Measurements from ENCODE around the gene CORO2A. TPM values are rescaled to one million over a fixed set of nuclear protein-coding genes. Genes with fewer than 3 reads are reported as not detected.

Gene CORO2A
- total and polyA plus RNA-seq, 2 of the 8 experiments (the other 6 are each of a cell fraction or from before 2014, with no cell fraction given) = 13.7 to 27.9 TPM

- Histone ChIP-seq H3K36me3 (ENCODE audit: control insufficient read depth in 2 of 4, insufficient read depth in 4 of 4, low read length in 3 of 4) (peaks cover 0 to 3% (median 0%) of the 10 kb centered on the region in 4 experiments; a peak in 1 of 8 replicates), H3K23ac (ENCODE audit: insufficient read length) (no peak overlapping the region), H3K4me3 (ENCODE audit: extremely low read depth in 1 of 4, insufficient read depth in 2 of 4, low read depth in 3 of 4, low read length in 4 of 4) (no peak overlapping the region), H2AK5ac (ENCODE audit: low read depth, low read length) (no peak overlapping the region), H4K20me1 (replicated peaks in 1 of 2; ENCODE audit: control insufficient read depth in 1 of 2, insufficient read depth in 2 of 2, low read length in 2 of 2) (peaks cover 0 to 2% of the 10 kb centered on the region in 2 experiments), H2AFZ (ENCODE audit: low read length) (no peak overlapping the region), H3K9ac (replicated peaks in 1 of 4; ENCODE audit: extremely low read depth in 1 of 4, low read depth in 3 of 4, low read length in 3 of 4) (no peak overlapping the region), H3K56ac (replicated peaks; ENCODE audit: insufficient read length, low read depth, low read length) (no peak overlapping the region), H4K5ac (ENCODE audit: insufficient read length, low read depth, low read length) (no peak overlapping the region), H3K27ac (ENCODE audit: low read depth, low read length) (no peak overlapping the region), H3K4me1 (replicated peaks in 1 of 4; ENCODE audit: control insufficient read depth in 3 of 4, insufficient read depth in 4 of 4, low read length in 3 of 4) (peaks cover 3 to 15% (median 5%) of the 10 kb centered on the region in 4 experiments; a peak in 6 of 7 replicates), H3K79me1 (ENCODE audit: low read depth, low read length) (no peaks in the 10 kb centered on the region), H3K4ac (replicated peaks; ENCODE audit: insufficient read length, low read depth, low read length) (no peak overlapping the region), H2BK120ac (replicated peaks; ENCODE audit: low read depth, low read length) (no peak overlapping the region), H3K14ac (ENCODE audit: insufficient read length) (no peak overlapping the region), H3K27me3 (replicated peaks in 1 of 4; ENCODE audit: control insufficient read depth in 3 of 4, extremely low read depth in 1 of 4, insufficient read depth in 3 of 4, low read length in 3 of 4) (no peaks in the 10 kb centered on the region), H3K4me2 (ENCODE audit: insufficient read depth in 1 of 2, low read depth in 2 of 2, low read length in 2 of 2) (no peak overlapping the region), H2BK15ac (ENCODE audit: low read length) (no peak overlapping the region), H3K9me3 (ENCODE audit: insufficient read depth in 2 of 2, low read depth in 1 of 2, low read length in 1 of 2) (no peaks in the 10 kb centered on the region), H2BK5ac (ENCODE audit: low read depth, low read length) (no peak overlapping the region), H4K91ac (replicated peaks; ENCODE audit: insufficient read length, low read length) (no peak overlapping the region), H2BK12ac (ENCODE audit: low read depth, low read length) (no peak overlapping the region), H4K8ac (ENCODE audit: extremely low read depth, insufficient read depth, low read length) (no peak overlapping the region), H3K18ac (ENCODE audit: extremely low read depth, low read length) (no peak overlapping the region), H2BK20ac (ENCODE audit: low read length) (no peak overlapping the region), H3K79me2 (ENCODE audit: control insufficient read depth in 1 of 2, insufficient read depth in 2 of 2, low read length in 2 of 2) (no peaks in the 10 kb centered on the region), H3K23me2 (ENCODE audit: low read depth, low read length) (0 out of 2 replicates have a peak, but pooled peaks cover 3% of the 10 kb centered on the region)
- 69% methylated on average over 4 of the region's 4 CpGs; no CpG with 5 or more reads in 1 of the 2 experiments for WGBS, 2 experiments (ENCODE audit: extremely low coverage in 1 of 2, insufficient coverage in 1 of 2, insufficient read length in 1 of 2, insufficient replicate concordance in 2 of 2, low coverage in 1 of 2, low lambda C conversion rate in 2 of 2, missing lambda C conversion rate in 1 of 2)
- no peak for FAIRE-seq
- CTCF ChIA-PET (ENCODE audit: partially characterized antibody) = interaction anchor here (0.6 to 1.3 kb wide), 2 partner anchors 8 to 117 kb away, joined by 3 read pairs; no protein-coding TSS in a partner anchor
- DNase-seq (ENCODE audit: low read depth in 1 of 2, low spot score in 2 of 2) = no peak
- POLR2A ChIA-PET (ENCODE audit: partially characterized antibody) = no interaction called here
- TF ChIP-seq EGR1 (IDR thresholded peaks at IDR 0.05; ENCODE audit: borderline replicate concordance, low read depth, low read length) (no peak), POLR2AphosphoS5 (IDR thresholded peaks at IDR 0.05; ENCODE audit: low read depth, low read length) (no peak), SIRT6 (IDR thresholded peaks at IDR 0.05; ENCODE audit: low read length) (no peak), SIN3A (conservative IDR thresholded peaks at IDR 0.05 in 1 of 2, IDR thresholded peaks at IDR 0.05 in 1 of 2; ENCODE audit: low read depth in 1 of 2, low read length in 2 of 2) (no peak), TAF1 (IDR thresholded peaks at IDR 0.05; ENCODE audit: low read depth, low read length) (no peak), ATF3 (IDR thresholded peaks at IDR 0.05; ENCODE audit: insufficient read depth, low read depth, low read length) (no peak), SIX5 (IDR thresholded peaks at IDR 0.05; ENCODE audit: low read depth, low read length) (no peak), SP1 (IDR thresholded peaks at IDR 0.05; ENCODE audit: low read depth, low read length) (no peak), RFX5 (IDR thresholded peaks at IDR 0.05; ENCODE audit: borderline replicate concordance, low read depth, low read length) (no peak)
- TF ChIP-seq, protein P1, sequence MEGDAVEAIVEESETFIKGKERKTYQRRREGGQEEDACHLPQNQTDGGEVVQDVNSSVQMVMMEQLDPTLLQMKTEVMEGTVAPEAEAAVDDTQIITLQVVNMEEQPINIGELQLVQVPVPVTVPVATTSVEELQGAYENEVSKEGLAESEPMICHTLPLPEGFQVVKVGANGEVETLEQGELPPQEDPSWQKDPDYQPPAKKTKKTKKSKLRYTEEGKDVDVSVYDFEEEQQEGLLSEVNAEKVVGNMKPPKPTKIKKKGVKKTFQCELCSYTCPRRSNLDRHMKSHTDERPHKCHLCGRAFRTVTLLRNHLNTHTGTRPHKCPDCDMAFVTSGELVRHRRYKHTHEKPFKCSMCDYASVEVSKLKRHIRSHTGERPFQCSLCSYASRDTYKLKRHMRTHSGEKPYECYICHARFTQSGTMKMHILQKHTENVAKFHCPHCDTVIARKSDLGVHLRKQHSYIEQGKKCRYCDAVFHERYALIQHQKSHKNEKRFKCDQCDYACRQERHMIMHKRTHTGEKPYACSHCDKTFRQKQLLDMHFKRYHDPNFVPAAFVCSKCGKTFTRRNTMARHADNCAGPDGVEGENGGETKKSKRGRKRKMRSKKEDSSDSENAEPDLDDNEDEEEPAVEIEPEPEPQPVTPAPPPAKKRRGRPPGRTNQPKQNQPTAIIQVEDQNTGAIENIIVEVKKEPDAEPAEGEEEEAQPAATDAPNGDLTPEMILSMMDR (IDR thresholded peaks at IDR 0.05; ENCODE audit: control extremely low read depth in 1 of 3, insufficient read depth in 1 of 3, low read depth in 1 of 3, low read length in 3 of 3) = no peak
- TF ChIP-seq, protein P2, sequence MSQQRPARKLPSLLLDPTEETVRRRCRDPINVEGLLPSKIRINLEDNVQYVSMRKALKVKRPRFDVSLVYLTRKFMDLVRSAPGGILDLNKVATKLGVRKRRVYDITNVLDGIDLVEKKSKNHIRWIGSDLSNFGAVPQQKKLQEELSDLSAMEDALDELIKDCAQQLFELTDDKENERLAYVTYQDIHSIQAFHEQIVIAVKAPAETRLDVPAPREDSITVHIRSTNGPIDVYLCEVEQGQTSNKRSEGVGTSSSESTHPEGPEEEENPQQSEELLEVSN (IDR thresholded peaks at IDR 0.05) = no peak
Observed at GRCh38 chr9:98094316-98094715, 98.1 kb downstream of the CORO2A start.
